HG03558 (cell line): ENCODE results near the gene SYNJ1.

ENCODE experiments used
- ATAC-seq: cut with Tn5 transposase; IDR thresholded peaks from one replicate; pipeline ENCODE4 v1.9.1; 2021; ENCODE audit warnings: moderate number of reproducible peaks; ENCODE audit not compliant: unreplicated experiment; ENCODE audit errors: extremely low read depth

The SYNJ1 gene

DNA sequence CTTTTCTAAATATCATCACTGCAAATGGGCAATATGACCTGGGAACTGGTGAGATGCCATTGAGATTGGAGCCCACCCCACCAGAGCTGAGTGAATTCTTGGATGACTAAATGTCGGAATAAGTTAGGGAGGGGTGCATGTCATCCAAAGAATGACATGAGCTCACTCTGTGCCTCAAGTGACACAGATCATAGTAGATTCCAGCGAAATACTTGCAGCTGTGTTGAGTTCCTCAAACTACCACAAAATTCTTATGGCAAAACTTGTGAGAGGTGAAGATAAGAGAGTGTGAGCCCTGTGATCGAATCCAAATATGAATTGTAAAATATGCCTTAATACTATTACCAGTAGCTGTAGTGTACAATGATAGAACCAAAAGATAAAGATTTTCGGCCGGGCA, 140.2 kb downstream of the SYNJ1 start:
- no peak for ATAC-seq

DNA sequence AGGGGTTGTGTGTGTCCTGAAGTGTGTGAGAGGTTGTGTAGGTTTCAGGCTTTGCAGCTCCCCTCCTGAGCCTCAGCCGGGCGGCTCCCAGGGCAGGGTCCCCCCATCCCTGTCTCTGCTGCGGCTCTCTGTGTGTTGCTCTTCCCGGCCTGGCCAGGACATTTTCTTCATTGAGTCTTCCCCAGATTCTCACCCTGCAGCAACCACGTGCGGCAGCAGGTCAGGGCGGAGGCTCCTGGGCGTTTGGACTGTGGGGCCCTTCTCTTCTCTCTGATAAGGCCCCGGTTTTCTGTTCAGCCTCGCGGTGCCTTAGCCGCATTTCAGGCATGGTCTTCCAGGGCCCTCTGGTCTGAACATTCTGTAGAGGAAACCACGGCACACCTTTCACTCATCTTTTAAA, 140.7 kb downstream of the SYNJ1 start:
- no peak for ATAC-seq

DNA sequence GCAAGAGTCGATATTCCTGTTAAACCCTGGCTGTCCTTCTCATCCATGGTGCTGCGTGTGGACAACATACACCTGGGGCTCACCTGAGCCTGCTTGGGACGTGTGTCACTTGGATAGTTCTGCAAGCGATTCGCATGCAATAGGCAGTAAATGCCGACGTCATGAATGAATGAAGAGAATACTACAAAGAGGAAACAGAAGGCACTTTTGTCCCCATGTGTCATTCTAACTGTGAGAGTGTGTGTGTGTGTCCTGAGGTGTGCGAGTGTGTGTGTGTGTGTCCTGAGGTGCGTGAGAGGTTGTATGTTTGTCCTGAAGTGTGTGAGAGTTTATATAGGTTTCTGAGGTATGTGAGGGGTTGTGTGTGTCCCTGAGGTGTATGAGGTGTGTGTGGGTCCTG, 141.8 kb downstream of the SYNJ1 start:
- no peak for ATAC-seq

DNA sequence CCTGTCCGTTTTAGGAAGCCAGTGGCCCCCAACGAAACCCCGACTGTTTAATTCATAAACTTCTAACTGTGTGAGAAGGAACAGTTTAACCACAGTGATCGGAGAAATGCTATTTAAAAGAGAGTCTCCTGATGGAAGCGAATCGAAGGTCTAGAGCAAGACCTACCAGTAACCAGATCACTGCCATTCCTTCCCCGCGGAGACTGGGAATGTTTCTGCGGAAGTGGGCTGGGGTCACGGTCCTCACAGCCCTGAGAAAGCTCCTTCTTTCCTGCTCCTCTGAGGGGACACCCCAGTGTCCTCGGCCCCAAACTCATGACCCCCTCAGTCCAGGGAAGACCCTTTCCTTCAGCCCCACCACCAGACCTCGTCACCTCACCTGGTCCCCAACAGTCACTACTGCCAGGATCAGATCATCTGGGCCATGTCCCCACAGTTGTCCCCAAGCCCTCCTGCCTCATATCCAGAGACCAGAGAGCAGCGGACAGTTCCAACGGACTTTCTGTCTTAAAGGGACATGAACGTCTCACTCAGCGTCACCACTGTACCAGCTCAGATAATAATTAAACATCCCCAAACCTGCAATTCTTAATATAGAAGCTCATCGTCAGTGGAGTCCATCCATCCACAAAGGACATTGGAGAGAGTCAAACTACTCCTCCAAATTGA, 142.6 kb downstream of the SYNJ1 start, which contains the start of gene TCP10L:
TSS of gene TCP10L (minus strand) at position 482 of the 669 bp plus-strand sequence. CDS start 1,219 bp downstream, outside the sequence.
- no peak for ATAC-seq

DNA sequence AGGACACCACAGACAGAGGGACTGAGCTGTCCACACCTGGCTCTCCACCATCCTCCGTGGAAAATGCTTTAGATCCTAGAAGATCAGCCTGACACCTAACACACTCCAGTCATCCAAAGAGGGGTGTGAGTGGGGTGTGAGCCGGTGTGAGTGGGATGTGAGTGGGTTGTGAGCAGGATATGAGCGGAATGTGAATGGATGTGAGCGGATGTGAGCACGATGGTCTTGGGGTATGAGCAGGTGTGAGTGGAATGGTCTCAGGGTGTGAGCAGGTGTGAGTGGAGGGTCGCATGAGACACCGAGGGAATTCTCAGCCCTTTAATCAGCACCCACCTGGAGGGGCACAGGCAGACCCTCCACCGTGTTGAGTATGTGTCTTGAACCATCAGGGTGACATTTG, 143.3 kb downstream of the SYNJ1 start:
- no peak for ATAC-seq

DNA sequence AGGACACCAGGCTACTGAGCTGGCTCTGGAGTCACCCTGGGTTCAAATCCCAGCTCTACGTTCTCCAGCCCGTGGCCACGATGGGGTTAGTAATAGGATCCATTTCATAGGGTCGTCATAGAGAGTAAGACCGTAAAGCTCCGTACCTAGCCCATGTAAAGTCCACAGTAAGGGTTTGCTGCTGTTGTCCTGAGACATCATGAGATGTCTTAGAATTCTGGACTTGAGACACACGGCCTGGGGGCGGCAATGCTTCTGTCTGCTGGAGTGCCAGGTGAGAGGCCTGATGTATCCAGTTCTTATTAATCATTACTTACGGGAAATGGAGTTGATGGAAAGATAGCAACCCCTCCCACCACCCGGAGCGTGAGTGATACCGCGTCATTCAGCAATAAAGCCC, 146.1 kb downstream of the SYNJ1 start:
- no peak for ATAC-seq

DNA sequence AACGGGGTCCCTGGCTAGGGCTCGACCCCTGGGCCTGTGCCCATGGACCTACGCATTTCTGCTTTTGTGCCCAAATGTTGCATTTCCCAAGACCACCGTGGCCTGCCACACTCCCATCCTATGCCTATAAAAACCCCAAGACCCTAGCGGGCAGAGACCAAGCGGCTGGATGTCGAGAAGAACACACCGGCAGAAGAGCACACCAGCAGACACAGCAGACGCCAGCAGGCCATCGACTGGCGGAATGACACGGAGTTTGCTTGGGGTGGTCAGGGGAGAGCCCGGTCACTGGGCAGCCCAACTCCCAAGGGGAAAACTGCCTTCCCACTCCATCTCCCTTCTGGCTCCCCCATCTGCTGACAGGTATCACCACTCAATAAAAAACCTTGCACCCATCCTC, 146.9 kb downstream of the SYNJ1 start:
- no peak for ATAC-seq
